Prostate gland (tissue), 2 donors: ENCODE measurements around the gene CTIF. TPM values are rescaled to one million over a fixed set of nuclear protein-coding genes. Genes with fewer than 3 reads are reported as not detected.

Source experiments
- DNase-seq: peaks from one replicate; pipeline ENCODE4 v3.0.0-alpha.2; 2019; ENCODE audit warnings: low spot score
- H3K27ac ChIP-seq, 2 donors: fragments of 200-600 bp; sonication (generic); 2 replicates each; pipeline ENCODE4 v1.5.1; 2017 to 2019
- H3K27me3 ChIP-seq: fragments of 200-600 bp; sonication (generic); replicated peaks from 2 replicates; pipeline ENCODE4 v1.5.1; 2019; ENCODE audit not compliant: insufficient read depth
- H3K36me3 ChIP-seq, 2 donors: fragments of 200-600 bp; sonication (generic); 1 replicate in 1 of 2; 2 replicates in 1 of 2; pipeline versions ENCODE4 v1.5.1 to v1.8.1; 2017 to 2019
- H3K4me1 ChIP-seq: fragments of 200-600 bp; sonication (generic); replicated peaks from 2 replicates; pipeline ENCODE4 v1.5.1; 2019
- H3K4me3 ChIP-seq, 2 donors: fragments of 200-600 bp; sonication (generic); 2 replicates each; pipeline ENCODE4 v1.5.1; 2017 to 2019
- H3K9me3 ChIP-seq: fragments of 200-600 bp; sonication (generic); 2 replicates; pipeline ENCODE4 v1.5.1; 2017
- CTCF ChIP-seq, 4 experiments: fragments of 200-600 bp in 2 of 4; fragments of 450-650 bp in 2 of 4; sonication (generic) in 2 of 4; IDR thresholded peaks; 1 replicate in 3 of 4; 2 replicates in 1 of 4; pipeline ENCODE4 v1.5.1; 2016 to 2019; ENCODE audit warnings: antibody characterized with exemption in 4 of 4, mild to moderate bottlenecking in 2 of 4, moderate library complexity in 2 of 4
- POLR2A ChIP-seq: fragments of 450-650 bp; IDR thresholded peaks from one replicate; pipeline ENCODE4 v1.6.1; 2016; ENCODE audit warnings: antibody characterized with exemption, mild to moderate bottlenecking
- POLR2AphosphoS5 ChIP-seq: sonication (generic); formaldehyde crosslinking; IDR thresholded peaks from one replicate; pipeline ENCODE4 v1.6.1; 2017; ENCODE audit warnings: antibody characterized with exemption
- WGBS: methylation state at CpG from one replicate; pipeline ENCODE4 v1.1.5; 2018; 5-methylcytosine and 5-hydroxymethylcytosine counted together
- intact Hi-C: fragments of 100-400 bp; cut with DNase I; formaldehyde crosslinking; loops from one replicate; pipeline ENCODE4 v1.14.2; 2022
- total RNA-seq, 2 donors: library from RNA; depleted of rRNA; stranded (reverse); fragments of >200 nt; gene quantifications; one replicate each; pipeline ENCODE4 v1.1.0, GENCODE V29; 2016

CTIF gene
- total RNA-seq, 2 donors from 2014 or later, result 8.1 to 57.9 TPM

DNA sequence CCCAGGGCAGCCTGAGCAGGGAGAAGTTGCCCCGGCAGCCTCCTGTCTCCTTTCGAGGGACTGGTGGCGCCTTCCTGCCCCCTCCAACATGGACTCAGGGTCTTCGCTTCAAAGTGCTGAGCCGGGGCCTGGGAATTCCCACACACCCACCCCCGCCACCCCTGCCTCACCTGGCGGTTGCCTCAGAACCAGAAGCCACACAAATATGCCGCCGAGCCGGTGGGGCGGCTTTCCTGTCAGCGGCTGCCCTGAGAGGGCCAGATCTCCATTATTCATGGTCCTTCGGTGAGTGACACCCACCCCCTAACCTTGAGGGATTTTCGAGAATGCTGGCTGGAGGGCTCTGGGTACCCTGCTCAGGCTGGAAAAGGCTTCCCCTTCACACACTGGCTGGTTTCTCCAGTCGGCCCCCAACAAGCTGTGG, 340.2 kb downstream of the CTIF start:
- 52% methylated on average over 12 of the region's 15 CpGs for WGBS

GRCh38 chr18:48880931-48881330, 342.1 kb downstream of the CTIF start:
- Histone ChIP-seq H3K27ac (no peak overlapping the region), H3K4me3 (no peak overlapping the region), H3K36me3 (no peaks in the 10 kb centered on the region), H3K27me3 (no peaks in the 10 kb centered on the region), H3K9me3 (no peaks in the 10 kb centered on the region), H3K4me1 (peaks cover 4% of the 10 kb centered on the region)
- TF ChIP-seq CTCF (IDR thresholded peaks at IDR 0.05) (no peak), POLR2AphosphoS5 (no peak), POLR2A (no peak)
- WGBS, result 96% methylated on average over 1 of the region's 1 CpG
- intact Hi-C loops, result no loop called here
- no peak for DNase-seq

More for the DNA sequence above, 340.2 kb downstream of the CTIF start:
- Histone ChIP-seq H3K27me3 (no peaks in the 10 kb centered on the region), H3K36me3 (no peaks in the 10 kb centered on the region), H3K27ac (no peak overlapping the region), H3K4me3 (no peak overlapping the region), H3K9me3 (no peaks in the 10 kb centered on the region), H3K4me1 (no peaks in the 10 kb centered on the region)
- intact Hi-C loops, result no loop called here
- DNase-seq, result peak; percentile 75
- TF ChIP-seq POLR2AphosphoS5 (peak; percentile 37), CTCF (IDR thresholded peaks at IDR 0.05) (no peak)

- no peak for TF ChIP-seq POLR2AphosphoS5
- no peak for TF ChIP-seq POLR2A
- no peak for TF ChIP-seq CTCF (IDR thresholded peaks at IDR 0.05)
- H3K27me3 ChIP-seq, result no peaks in the 10 kb centered on the region
- WGBS, result 90% methylated on average over 4 of the region's 4 CpGs
- no peak overlapping the region for H3K27ac ChIP-seq
- H3K4me3 ChIP-seq, result no peak overlapping the region
- no peak for DNase-seq
- peaks cover 4% of the 10 kb centered on the region for H3K4me1 ChIP-seq
- no peaks in the 10 kb centered on the region for H3K9me3 ChIP-seq
- no peaks in the 10 kb centered on the region for H3K36me3 ChIP-seq
- intact Hi-C loops, result no loop called here
These were observed 343.5 kb downstream of the CTIF start for GRCh38 chr18:48882379-48882778.

DNA sequence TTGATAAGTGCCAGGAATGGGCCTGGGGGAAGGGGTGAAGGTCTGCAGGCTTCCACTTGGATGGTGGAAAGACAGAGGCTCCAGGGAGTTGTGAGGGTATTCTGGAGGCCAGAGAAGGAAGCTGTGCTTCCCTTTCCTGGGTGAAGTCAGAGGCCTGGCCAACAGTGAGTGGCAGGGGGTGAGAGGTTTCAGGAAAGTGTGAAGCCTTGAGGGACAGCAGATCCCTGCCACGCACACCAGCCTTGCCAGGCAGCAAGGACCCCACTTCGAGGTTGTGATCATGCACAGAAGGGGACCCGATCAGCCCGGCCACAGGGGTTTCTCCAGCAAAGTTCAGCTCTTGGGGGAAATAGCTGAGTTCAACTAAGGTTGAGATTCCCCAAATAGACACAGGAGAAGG, 345.5 kb downstream of the CTIF start:
- no peak for TF ChIP-seq POLR2AphosphoS5
- no peak for TF ChIP-seq POLR2A
- TF ChIP-seq CTCF (IDR thresholded peaks at IDR 0.05), result no peak
- Histone ChIP-seq H3K36me3 (no peaks in the 10 kb centered on the region), H3K27ac (no peak overlapping the region), H3K4me1 (peaks cover 4% of the 10 kb centered on the region), H3K9me3 (no peaks in the 10 kb centered on the region), H3K4me3 (no peak overlapping the region), H3K27me3 (no peaks in the 10 kb centered on the region)
- intact Hi-C loops, result no loop called here
- WGBS, result 90% methylated on average over 4 of the region's 4 CpGs
- DNase-seq, result no peak

DNA sequence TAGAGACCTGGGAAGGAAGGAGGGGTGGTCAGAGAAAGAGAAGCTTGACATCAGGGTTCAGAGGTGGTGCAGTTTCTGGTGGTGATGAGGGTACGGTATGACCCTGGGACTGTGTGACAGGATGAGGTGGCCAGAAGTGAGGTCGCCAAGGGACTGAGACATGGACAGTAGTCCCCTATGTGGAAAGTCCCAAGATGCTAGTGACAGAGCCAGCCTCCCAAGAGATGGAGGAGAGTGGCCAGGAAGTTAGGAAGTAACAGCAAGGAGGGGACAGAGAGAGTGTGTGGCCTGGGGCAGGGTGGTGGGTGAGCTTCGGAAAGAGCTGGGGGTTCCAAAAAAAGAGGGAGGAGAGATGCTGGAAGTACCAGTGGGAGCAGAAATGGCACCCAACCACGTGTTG, 345.9 kb downstream of the CTIF start:
- Histone ChIP-seq H3K36me3 (no peaks in the 10 kb centered on the region), H3K27me3 (no peaks in the 10 kb centered on the region), H3K9me3 (no peaks in the 10 kb centered on the region), H3K27ac (peak overlapping the region; percentile 65 to 69), H3K4me3 (no peak overlapping the region), H3K4me1 (peaks cover 4% of the 10 kb centered on the region)
- TF ChIP-seq POLR2AphosphoS5 (no peak), POLR2A (no peak), CTCF (IDR thresholded peaks at IDR 0.05) (no peak)
- intact Hi-C loops, result loop anchor here (5.0 kb wide), 2 partner anchors 43 to 57 kb away; no protein-coding TSS in a partner anchor
- no peak for DNase-seq
- 75% methylated on average over 4 of the region's 4 CpGs for WGBS
